GM12872 (cell line): ENCODE data around the gene SLX9.

Experiments
- CTCF ChIP-seq: IDR thresholded peaks from 3 replicates; pipeline ENCODE4 v1.5.1; 2011; ENCODE audit warnings: low read depth, mild to moderate bottlenecking, low read length, moderate library complexity; ENCODE audit not compliant: insufficient read depth

The SLX9 gene

GRCh38 chr21:44950351-44950750, 10.5 kb downstream of the SLX9 start:
- TF ChIP-seq CTCF = no peak

- TF ChIP-seq CTCF = no peak
These were observed 11.5 kb downstream of the SLX9 start for GRCh38 chr21:44951186-44951915.

- TF ChIP-seq CTCF = no peak
These were observed 12.5 kb downstream of the SLX9 start for GRCh38 chr21:44952116-44952928.

- no peak for TF ChIP-seq CTCF
These were observed 13.2 kb downstream of the SLX9 start for GRCh38 chr21:44952929-44953627.

- no peak for TF ChIP-seq CTCF
These were observed 13.8 kb downstream of the SLX9 start for GRCh38 chr21:44953628-44954021.

- TF ChIP-seq CTCF = no peak
These were observed 14.5 kb downstream of the SLX9 start for GRCh38 chr21:44954281-44954771.
